Psoas muscle (tissue), 8 donors: ENCODE results near the gene KCNIP2. TPM values are rescaled to one million over a fixed set of nuclear protein-coding genes. Genes with fewer than 3 reads are reported as not detected.

Source experiments
- ATAC-seq, 4 donors: fragments of 200-7000 bp; cut with Tn5 transposase; one replicate each; pipeline ENCODE4 v1.9.1; 2020; ENCODE audit warnings: moderate library complexity in 3 of 4, mild to moderate bottlenecking in 2 of 4
- DNase-seq, 2 donors: peaks; one replicate each; pipeline ENCODE4 v3.0.0-alpha.2; 2020
- H3K27ac ChIP-seq: fragments of 200-600 bp; one replicate; pipeline ENCODE4 v1.8.0; 2022
- H3K27me3 ChIP-seq, 3 donors: fragments of 200-600 bp in 1 of 3; one replicate each; pipeline versions ENCODE4 v1.6.1 to v1.8.0; 2013 to 2022; ENCODE audit warnings: low read length in 2 of 3, mild to moderate bottlenecking in 2 of 3, moderate library complexity in 1 of 3; ENCODE audit not compliant: insufficient read depth in 3 of 3
- H3K36me3 ChIP-seq, 2 donors: fragments of 200-600 bp in 1 of 2; one replicate each; pipeline versions ENCODE4 v1.6.1 to v1.8.0; 2013 to 2022; ENCODE audit warnings: low read depth in 1 of 2, mild to moderate bottlenecking in 1 of 2, moderate library complexity in 1 of 2; ENCODE audit not compliant: insufficient read depth in 1 of 2
- H3K4me1 ChIP-seq: fragments of 200-600 bp; one replicate; pipeline ENCODE4 v1.8.0; 2022
- H3K4me3 ChIP-seq: fragments of 200-600 bp; one replicate; pipeline ENCODE4 v1.8.0; 2022; ENCODE audit warnings: mild to moderate bottlenecking
- H3K9me3 ChIP-seq: fragments of 200-600 bp; one replicate; pipeline ENCODE4 v1.8.0; 2022
- WGBS, 3 donors: extraction: QIAGEN DNeasy Blood & Tissue Kit; methylation state at CpG; one replicate each; pipeline versions ENCODE4 v1.1.6 to v1.1.7; 2013; 5-methylcytosine and 5-hydroxymethylcytosine counted together
- intact Hi-C, 2 donors: fragments of 100-400 bp; cut with DNase I; formaldehyde crosslinking; loops; one replicate each; pipeline versions ENCODE4 v1.11.0 to v1.14.2; 2022
- polyA plus RNA-seq, 3 donors: library from polyadenylated mRNA; stranded (reverse); fragments of 200-250 nt; gene quantifications; one replicate each; pipeline ENCODE4 v1.2.3, GENCODE V29; 2013
- total RNA-seq, 4 donors: library from RNA; stranded (reverse); fragmentation: NEBNext Ultra II Directional in 2 of 4; extraction: Animal tissue kit (Norgen Biotek cat#: 25700) in 2 of 4; gene quantifications; one replicate each; pipeline versions ENCODE4 v1.2.1 to v1.2.4, GENCODE V29; 2021 to 2023
- TF ChIP-seq, protein P1 (sequence below): fragments of 200-600 bp; IDR thresholded peaks from one replicate; pipeline ENCODE4 v1.8.0; 2022; ENCODE audit warnings: antibody characterized with exemption
- donor health status: healthy with polysubstance abuse.
- donor health status: DM: no; HTN: no; CAD: no; lungs with moderate emphysema.
- donor health status: Bipolar disorder and iron deficiency.
- donor health status: healthy.
- donor health status: DM: yes; HTN: yes; CAD: no.
- donor health status: DM: no; HTN: no; CAD: no.
- donor health status: DM: no; HTN: no; CAD: no.
- donor health status: DM: yes; HTN: yes; CAD: no.

KCNIP2 gene
- total and polyA plus RNA-seq, 7 donors, result 0.58 to 5.9 (median 1.2) TPM

DNA sequence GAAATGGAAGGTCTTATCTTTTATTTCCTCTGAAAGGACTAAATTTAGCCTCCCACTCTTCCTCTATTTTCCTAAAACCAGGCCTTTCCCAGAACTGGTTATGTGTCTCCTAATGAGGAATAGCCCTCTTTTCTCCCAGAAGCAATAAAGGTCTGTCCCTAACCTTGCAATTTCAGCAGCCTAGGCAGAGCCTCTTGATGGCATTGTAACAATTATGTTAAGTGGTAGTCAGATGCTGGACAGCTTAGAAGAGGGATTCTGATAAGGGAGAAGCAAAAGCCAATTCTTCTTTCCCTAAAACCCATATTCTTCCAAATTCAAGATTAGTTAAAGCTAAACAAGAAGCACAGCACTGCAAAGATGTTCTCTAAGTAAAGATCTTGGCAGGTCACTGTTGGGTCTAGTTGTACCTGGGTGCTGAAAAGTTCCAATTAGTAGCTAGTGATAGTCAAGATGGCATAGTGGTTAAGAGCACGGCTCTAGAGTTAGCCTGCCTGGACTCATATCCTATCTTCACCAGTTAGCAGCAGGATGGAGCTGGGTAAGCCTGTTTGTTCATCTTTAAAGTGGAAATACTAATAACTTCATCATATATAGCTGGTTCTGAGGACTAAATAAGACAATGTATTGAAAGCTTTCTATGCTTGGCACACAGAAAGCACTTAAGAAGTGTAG, 14.3 kb upstream of the KCNIP2 start:
- Histone ChIP-seq H3K9me3 (no peaks in the 10 kb centered on the region), H3K27me3 (no peaks in the 10 kb centered on the region), H3K4me1 (no peaks in the 10 kb centered on the region), H3K4me3 (no peak overlapping the region), H3K36me3 (no peaks in the 10 kb centered on the region), H3K27ac (no peak overlapping the region)
- DNase-seq (no peak), ATAC-seq (no peak)
- 47 to 100% (median 93%) methylated on average over 1 of the region's 1 CpG for WGBS, 3 donors
- intact Hi-C loops, result no loop called here
- TF ChIP-seq, protein P1, sequence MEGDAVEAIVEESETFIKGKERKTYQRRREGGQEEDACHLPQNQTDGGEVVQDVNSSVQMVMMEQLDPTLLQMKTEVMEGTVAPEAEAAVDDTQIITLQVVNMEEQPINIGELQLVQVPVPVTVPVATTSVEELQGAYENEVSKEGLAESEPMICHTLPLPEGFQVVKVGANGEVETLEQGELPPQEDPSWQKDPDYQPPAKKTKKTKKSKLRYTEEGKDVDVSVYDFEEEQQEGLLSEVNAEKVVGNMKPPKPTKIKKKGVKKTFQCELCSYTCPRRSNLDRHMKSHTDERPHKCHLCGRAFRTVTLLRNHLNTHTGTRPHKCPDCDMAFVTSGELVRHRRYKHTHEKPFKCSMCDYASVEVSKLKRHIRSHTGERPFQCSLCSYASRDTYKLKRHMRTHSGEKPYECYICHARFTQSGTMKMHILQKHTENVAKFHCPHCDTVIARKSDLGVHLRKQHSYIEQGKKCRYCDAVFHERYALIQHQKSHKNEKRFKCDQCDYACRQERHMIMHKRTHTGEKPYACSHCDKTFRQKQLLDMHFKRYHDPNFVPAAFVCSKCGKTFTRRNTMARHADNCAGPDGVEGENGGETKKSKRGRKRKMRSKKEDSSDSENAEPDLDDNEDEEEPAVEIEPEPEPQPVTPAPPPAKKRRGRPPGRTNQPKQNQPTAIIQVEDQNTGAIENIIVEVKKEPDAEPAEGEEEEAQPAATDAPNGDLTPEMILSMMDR, result no peak

DNA sequence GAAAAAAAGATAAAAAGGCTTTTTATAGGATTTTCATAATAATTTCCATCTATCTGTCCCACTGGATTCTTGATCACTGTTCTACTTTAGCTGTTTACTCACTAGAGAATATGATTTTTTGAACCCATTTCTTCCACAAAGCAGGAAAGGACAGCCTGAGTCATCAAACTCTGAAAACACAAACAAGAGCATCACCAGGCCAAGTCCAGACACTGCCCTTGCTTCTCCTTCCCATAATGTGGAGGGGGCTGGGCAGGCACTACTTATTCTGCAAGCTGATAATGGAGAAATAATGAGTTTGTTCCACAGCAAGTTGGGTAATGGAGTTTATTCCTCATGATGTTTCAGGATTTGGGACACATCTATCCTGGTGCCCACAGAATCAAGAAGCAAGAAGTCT, 13.0 kb upstream of the KCNIP2 start:
- intact Hi-C loops, result no loop called here
- Histone ChIP-seq H3K27ac (no peak overlapping the region), H3K4me3 (no peak overlapping the region), H3K4me1 (no peaks in the 10 kb centered on the region), H3K36me3 (peaks cover 0 to 5% of the 10 kb centered on the region in 2 donors), H3K27me3 (no peaks in the 10 kb centered on the region), H3K9me3 (no peaks in the 10 kb centered on the region)
- DNase-seq (no peak), ATAC-seq (no peak)
- TF ChIP-seq, protein P1, result no peak

DNA sequence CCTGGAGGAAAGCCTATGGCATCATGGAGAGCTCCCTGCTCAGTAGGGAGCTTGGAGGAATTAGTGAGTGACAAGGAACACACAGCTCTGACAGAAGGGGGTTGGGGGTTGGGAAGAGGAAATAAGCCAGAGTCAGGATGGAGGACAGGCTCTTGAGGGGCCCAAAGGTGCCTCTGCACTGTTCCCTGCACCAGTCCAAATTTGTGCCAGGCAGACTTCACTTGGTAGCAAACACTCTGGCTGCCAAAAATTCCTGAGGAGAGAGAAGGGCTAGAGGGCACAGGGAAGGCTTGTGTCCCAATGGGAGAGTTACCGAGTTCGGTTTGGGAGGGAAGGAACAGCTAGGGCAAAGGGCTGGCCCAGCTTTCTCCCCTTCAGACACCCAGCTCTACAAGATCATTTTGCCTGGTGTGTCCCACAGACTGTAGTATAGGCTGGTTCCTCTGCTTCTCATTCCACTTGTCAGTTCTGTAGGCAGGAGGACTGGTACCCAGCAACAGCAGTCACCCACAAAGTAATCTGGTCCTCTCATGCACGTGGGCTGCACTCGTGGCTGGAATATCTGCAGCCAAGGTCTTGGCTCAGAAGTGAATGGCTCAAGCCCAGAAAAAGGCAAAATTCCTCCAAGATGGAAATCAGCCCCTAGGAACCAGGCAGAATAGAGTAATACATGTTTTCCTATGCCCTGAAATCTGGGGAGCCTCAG, 8.0 kb upstream of the KCNIP2 start:
- Histone ChIP-seq H3K4me1 (no peaks in the 10 kb centered on the region), H3K9me3 (no peaks in the 10 kb centered on the region), H3K27me3 (no peaks in the 10 kb centered on the region), H3K27ac (no peak overlapping the region), H3K36me3 (peaks cover 0 to 40% of the 10 kb centered on the region in 2 donors), H3K4me3 (no peak overlapping the region)
- no peak for DNase-seq
- intact Hi-C loops, result no loop called here
- 46 to 71% (median 55%) methylated on average over 4 of the region's 4 CpGs for WGBS, 3 donors
- ATAC-seq, result no peak
- TF ChIP-seq, protein P1, result no peak

DNA sequence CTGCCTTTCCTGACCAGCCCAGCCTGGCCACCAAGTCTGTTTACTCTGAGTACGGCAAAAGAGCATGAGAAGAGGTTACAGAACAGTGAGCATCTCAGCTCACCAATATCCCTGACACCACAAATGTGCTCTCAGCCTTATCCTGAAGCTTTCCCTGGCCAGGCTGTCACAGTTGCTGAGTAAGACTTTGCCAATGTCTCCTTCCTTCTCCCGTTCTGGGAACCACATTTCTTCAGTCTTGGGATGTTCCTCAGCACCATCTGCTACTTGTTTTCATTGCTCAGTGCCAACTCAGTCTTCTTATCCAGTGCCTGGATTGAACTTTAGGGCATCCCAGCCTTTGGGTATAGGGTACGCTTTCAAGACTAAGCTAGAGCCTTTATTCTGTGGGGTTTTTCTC, 7.1 kb upstream of the KCNIP2 start:
- no peak overlapping the region for H3K27ac ChIP-seq
- H3K36me3 ChIP-seq, result peaks cover 0 to 45% of the 10 kb centered on the region in 2 donors

More for the DNA sequence above, 7.1 kb upstream of the KCNIP2 start:
- 75 to 91% (median 87%) methylated on average over 3 of the region's 3 CpGs for WGBS, 3 donors
- TF ChIP-seq, protein P1, result no peak
- H3K9me3 ChIP-seq, result no peaks in the 10 kb centered on the region
- no peaks in the 10 kb centered on the region for H3K27me3 ChIP-seq
- DNase-seq, result no peak
- ATAC-seq, result no peak
- intact Hi-C loops, result no loop called here
- no peaks in the 10 kb centered on the region for H3K4me1 ChIP-seq
- H3K4me3 ChIP-seq, result no peak overlapping the region
